K562 (cell line): ENCODE data around the gene RPS4Y1.

Experiments used
- CHD4 ChIP-seq: fragments of 200-600 bp; sonication (generic); IDR thresholded peaks from 3 replicates; pipeline ENCODE4 v1.6.1; 2012; ENCODE audit warnings: low read depth, mild to moderate bottlenecking, mixed read lengths, low read length, inconsistent platforms; ENCODE audit not compliant: insufficient read depth, insufficient replicate concordance, poor library complexity, severe bottlenecking
- FOXP1 ChIP-seq: sonication (generic); formaldehyde crosslinking; IDR thresholded peaks from 2 replicates; pipeline ENCODE4 v1.8.0; 2022; ENCODE audit warnings: mild to moderate bottlenecking, missing genetic modification reagents
- HDAC2 ChIP-seq: fragments of 450-650 bp; IDR thresholded peaks from 2 replicates; pipeline ENCODE4 v1.6.1; 2016; ENCODE audit warnings: mild to moderate bottlenecking
- HEY1 ChIP-seq: fragments of 250-450 bp; sonication (Bioruptor Pico); IDR thresholded peaks from 2 replicates; pipeline ENCODE4 v1.5.0; 2020; ENCODE audit warnings: mild to moderate bottlenecking, moderate library complexity, borderline replicate concordance
- MAZ ChIP-seq, 2 experiments: fragments of 450-650 bp in 1 of 2; sonication (generic) in 1 of 2; formaldehyde crosslinking; IDR thresholded peaks in 1 of 2; conservative IDR thresholded peaks in 1 of 2; 2 replicates each; pipeline versions ENCODE4 v1.4.0 to v1.5.0; 2020; ENCODE audit warnings: mild to moderate bottlenecking in 1 of 2, missing genetic modification reagents in 1 of 2
- MCM5 ChIP-seq: fragments of 450-650 bp; IDR thresholded peaks from 2 replicates; pipeline ENCODE4 v1.6.1; 2016; ENCODE audit warnings: low read depth
- MCM7 ChIP-seq, 2 experiments: fragments of 450-650 bp; IDR thresholded peaks; 2 replicates each; pipeline ENCODE4 v1.6.1; 2016 to 2018
- NFRKB ChIP-seq: fragments of 450-650 bp; IDR thresholded peaks from 2 replicates; pipeline ENCODE4 v1.6.1; 2016; ENCODE audit warnings: low read depth
- POLR2A ChIP-seq: fragments of 450-650 bp; conservative IDR thresholded peaks from 2 replicates; pipeline ENCODE4 v1.6.1; 2016
- TF ChIP-seq, protein P1 (sequence below), 3 experiments: IDR thresholded peaks in 2 of 3; conservative IDR thresholded peaks in 1 of 3; 2 replicates each; pipeline ENCODE4 v1.5.1; 2011 to 2012; ENCODE audit warnings: low read length in 3 of 3, mild to moderate bottlenecking in 3 of 3, control low read depth in 2 of 3, improper control_type of control experiment in 1 of 3, inconsistent platforms in 1 of 3, low read depth in 1 of 3, mixed read lengths in 1 of 3, moderate library complexity in 1 of 3; ENCODE audit not compliant: insufficient read depth in 2 of 3
- TF ChIP-seq, protein P2 (sequence below): fragments of 250-450 bp; sonication (Bioruptor Pico); IDR thresholded peaks from 2 replicates; pipeline ENCODE4 v1.5.0; 2020; ENCODE audit warnings: mild to moderate bottlenecking, borderline replicate concordance

DNA sequence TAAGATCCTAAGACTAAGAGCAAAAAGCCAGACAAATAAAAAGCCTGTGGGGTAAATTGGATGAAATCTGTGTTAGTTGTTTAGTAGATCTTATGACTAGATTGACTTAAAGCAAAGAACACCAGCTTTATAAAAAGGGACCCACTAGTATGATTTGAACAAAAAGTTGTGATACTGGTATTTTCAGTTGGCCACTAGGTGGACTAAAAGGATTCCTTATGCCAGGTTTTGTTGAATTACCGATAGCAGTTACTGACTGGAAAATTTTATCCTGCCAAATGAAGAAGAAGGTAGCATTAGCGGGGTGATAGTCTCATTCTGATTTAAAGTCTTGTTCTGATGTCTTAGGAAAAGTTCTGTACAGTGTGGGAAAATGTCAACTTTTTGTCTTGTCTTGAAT lies 41.2 kb upstream of the RPS4Y1 start:
- no peak for TF ChIP-seq HDAC2
- TF ChIP-seq NFRKB: no peak
- TF ChIP-seq POLR2A: no peak
- TF ChIP-seq FOXP1 (CRISPR knock-in tag): no peak
- no peak for TF ChIP-seq MCM5
- TF ChIP-seq, protein P1, sequence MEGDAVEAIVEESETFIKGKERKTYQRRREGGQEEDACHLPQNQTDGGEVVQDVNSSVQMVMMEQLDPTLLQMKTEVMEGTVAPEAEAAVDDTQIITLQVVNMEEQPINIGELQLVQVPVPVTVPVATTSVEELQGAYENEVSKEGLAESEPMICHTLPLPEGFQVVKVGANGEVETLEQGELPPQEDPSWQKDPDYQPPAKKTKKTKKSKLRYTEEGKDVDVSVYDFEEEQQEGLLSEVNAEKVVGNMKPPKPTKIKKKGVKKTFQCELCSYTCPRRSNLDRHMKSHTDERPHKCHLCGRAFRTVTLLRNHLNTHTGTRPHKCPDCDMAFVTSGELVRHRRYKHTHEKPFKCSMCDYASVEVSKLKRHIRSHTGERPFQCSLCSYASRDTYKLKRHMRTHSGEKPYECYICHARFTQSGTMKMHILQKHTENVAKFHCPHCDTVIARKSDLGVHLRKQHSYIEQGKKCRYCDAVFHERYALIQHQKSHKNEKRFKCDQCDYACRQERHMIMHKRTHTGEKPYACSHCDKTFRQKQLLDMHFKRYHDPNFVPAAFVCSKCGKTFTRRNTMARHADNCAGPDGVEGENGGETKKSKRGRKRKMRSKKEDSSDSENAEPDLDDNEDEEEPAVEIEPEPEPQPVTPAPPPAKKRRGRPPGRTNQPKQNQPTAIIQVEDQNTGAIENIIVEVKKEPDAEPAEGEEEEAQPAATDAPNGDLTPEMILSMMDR (IDR thresholded peaks at IDR 0.05 in 2 of 3, conservative IDR thresholded peaks at IDR 0.05 in 1 of 3; ENCODE audit: insufficient read depth in 2 of 3, low read depth in 1 of 3, low read length in 3 of 3): no peak
- TF ChIP-seq, protein P2, sequence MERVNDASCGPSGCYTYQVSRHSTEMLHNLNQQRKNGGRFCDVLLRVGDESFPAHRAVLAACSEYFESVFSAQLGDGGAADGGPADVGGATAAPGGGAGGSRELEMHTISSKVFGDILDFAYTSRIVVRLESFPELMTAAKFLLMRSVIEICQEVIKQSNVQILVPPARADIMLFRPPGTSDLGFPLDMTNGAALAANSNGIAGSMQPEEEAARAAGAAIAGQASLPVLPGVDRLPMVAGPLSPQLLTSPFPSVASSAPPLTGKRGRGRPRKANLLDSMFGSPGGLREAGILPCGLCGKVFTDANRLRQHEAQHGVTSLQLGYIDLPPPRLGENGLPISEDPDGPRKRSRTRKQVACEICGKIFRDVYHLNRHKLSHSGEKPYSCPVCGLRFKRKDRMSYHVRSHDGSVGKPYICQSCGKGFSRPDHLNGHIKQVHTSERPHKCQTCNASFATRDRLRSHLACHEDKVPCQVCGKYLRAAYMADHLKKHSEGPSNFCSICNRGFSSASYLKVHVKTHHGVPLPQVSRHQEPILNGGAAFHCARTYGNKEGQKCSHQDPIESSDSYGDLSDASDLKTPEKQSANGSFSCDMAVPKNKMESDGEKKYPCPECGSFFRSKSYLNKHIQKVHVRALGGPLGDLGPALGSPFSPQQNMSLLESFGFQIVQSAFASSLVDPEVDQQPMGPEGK (CRISPR knock-in tag): no peak
- no peak for TF ChIP-seq CHD4
- no peak for TF ChIP-seq MAZ (CRISPR knock-in tag; conservative IDR thresholded peaks at IDR 0.05 in 1 of 2, IDR thresholded peaks at IDR 0.05 in 1 of 2)
- no peak for TF ChIP-seq MCM7 (IDR thresholded peaks at IDR 0.05)
- TF ChIP-seq HEY1 (CRISPR knock-in tag): no peak
